Epithelial cell of prostate (primary cell): ENCODE data around the gene CORO1C.
A peak's percentile ranks its signal among the peaks of the same experiment; 100 is the strongest.
"Not testable (repeated sequence)": the region's sequence is repeated elsewhere in the genome, so short reads cannot be mapped to it uniquely, and the experiment has no call there.

ENCODE experiments used
- DNase-seq: peaks from one replicate; pipeline ENCODE4 v3.0.0-alpha.2; 2011; ENCODE audit warnings: low read depth, low spot score
- H3K27ac ChIP-seq: fragments of 450-650 bp; 2 replicates; pipeline ENCODE4 v1.5.1; 2017; ENCODE audit warnings: mild to moderate bottlenecking

Gene CORO1C

GRCh38 chr12:108640802-108641445 is 90.4 kb downstream of the CORO1C start:
- no peak for DNase-seq

GRCh38 chr12:108638997-108639822 is 92.1 kb downstream of the CORO1C start:
- no peak overlapping the region for H3K27ac ChIP-seq
- no peak for DNase-seq

More at GRCh38 chr12:108640802-108641445, 90.4 kb downstream of the CORO1C start:
- no peak overlapping the region for H3K27ac ChIP-seq

GRCh38 chr12:108638141-108638827 is 93.0 kb downstream of the CORO1C start:
- H3K27ac ChIP-seq: no peak overlapping the region

GRCh38 chr12:108637222-108637971 is 93.9 kb downstream of the CORO1C start:
- no peak for DNase-seq
- no peak overlapping the region for H3K27ac ChIP-seq

More at GRCh38 chr12:108638141-108638827, 93.0 kb downstream of the CORO1C start:
- no peak for DNase-seq

GRCh38 chr12:108635997-108636808 is 95.1 kb downstream of the CORO1C start:
- no peak for DNase-seq
- no peak overlapping the region for H3K27ac ChIP-seq

- no peak overlapping the region for H3K27ac ChIP-seq
- no peak for DNase-seq
These were observed 95.9 kb downstream of the CORO1C start for GRCh38 chr12:108635201-108635996.

GRCh38 chr12:108634341-108634751 is 97.0 kb downstream of the CORO1C start:
- no peak for DNase-seq
- no peak overlapping the region for H3K27ac ChIP-seq

GRCh38 chr12:108633534-108634248 is 97.6 kb downstream of the CORO1C start, which contains the start of gene SELPLG:
Gene SELPLG (minus strand): TSS chr12:108633894. CDS start chr12:108624307, 9,587 bp downstream.
- no peak within 1 kb of the TSS for H3K27ac ChIP-seq
- no peak for DNase-seq

GRCh38 chr12:108633081-108633533 is 98.2 kb downstream of the CORO1C start:
- no peak overlapping the region for H3K27ac ChIP-seq
- no peak for DNase-seq

GRCh38 chr12:108631261-108631660 is 100.1 kb downstream of the CORO1C start:
- H3K27ac ChIP-seq, DNase-seq: not testable (repeated sequence)

- peak; percentile 66 for DNase-seq
- H3K27ac ChIP-seq: peak overlapping the region; percentile 59
These were observed 100.7 kb downstream of the CORO1C start for GRCh38 chr12:108630481-108631207.

GRCh38 chr12:108629824-108630476 is 101.4 kb downstream of the CORO1C start:
- DNase-seq: peak; percentile 41
- H3K27ac ChIP-seq: peak overlapping the region; percentile 59

GRCh38 chr12:108629151-108629550 is 102.2 kb downstream of the CORO1C start:
- H3K27ac ChIP-seq: peak overlapping the region; percentile 59
- DNase-seq: no peak

- DNase-seq: no peak
- H3K27ac ChIP-seq: no peak overlapping the region
These were observed 104.0 kb downstream of the CORO1C start for GRCh38 chr12:108627134-108627920.

- DNase-seq: no peak
- H3K27ac ChIP-seq: no peak overlapping the region
These were observed 106.1 kb downstream of the CORO1C start for GRCh38 chr12:108625228-108625627.

GRCh38 chr12:108623577-108623976 is 107.7 kb downstream of the CORO1C start:
- no peak for DNase-seq
- no peak overlapping the region for H3K27ac ChIP-seq
